BLaER1 (cell line): ENCODE results near the gene DHRS7B.

Experiments used
- H3K27ac ChIP-seq: shearing (Covaris generic); formaldehyde crosslinking; 2 replicates; pipeline ENCODE4 v1.8.1; 2022
- H3K27me3 ChIP-seq: shearing (Covaris generic); formaldehyde crosslinking; 2 replicates; pipeline ENCODE4 v1.8.1; 2022
- H3K36me3 ChIP-seq: shearing (Covaris generic); formaldehyde crosslinking; 2 replicates; pipeline ENCODE4 v1.8.1; 2022
- H3K4me1 ChIP-seq: shearing (Covaris generic); formaldehyde crosslinking; 2 replicates; pipeline ENCODE4 v1.8.1; 2022
- H3K4me2 ChIP-seq: shearing (Covaris generic); formaldehyde crosslinking; 2 replicates; pipeline ENCODE4 v1.8.1; 2022
- H3K4me3 ChIP-seq: shearing (Covaris generic); formaldehyde crosslinking; 2 replicates; pipeline ENCODE4 v1.8.1; 2022
- H3K9ac ChIP-seq: shearing (Covaris generic); formaldehyde crosslinking; 2 replicates; pipeline ENCODE4 v1.8.1; 2022
- H3K9me3 ChIP-seq: shearing (Covaris generic); formaldehyde crosslinking; 2 replicates; pipeline ENCODE4 v1.8.1; 2022
- H4K20me1 ChIP-seq: shearing (Covaris generic); formaldehyde crosslinking; 2 replicates; pipeline ENCODE4 v1.8.1; 2022
- Cebpa-rat ChIP-seq: shearing (Covaris generic); IDR thresholded peaks from 2 replicates; pipeline ENCODE4 v1.8.1; 2022

DHRS7B gene

GRCh38 chr17:21172846-21173245 is 46.1 kb downstream of the DHRS7B start:
- Histone ChIP-seq H4K20me1 (0 out of 2 replicates have a peak, but pooled peaks cover 12% of the 10 kb centered on the region), H3K9me3 (no peaks in the 10 kb centered on the region), H3K4me3 (no peak overlapping the region), H3K27me3 (no peaks in the 10 kb centered on the region), H3K27ac (no peak overlapping the region), H3K4me2 (no peak overlapping the region), H3K9ac (no peak overlapping the region), H3K36me3 (peaks cover 65% of the 10 kb centered on the region), H3K4me1 (peaks cover 12% of the 10 kb centered on the region; the same call in 1 of the 2 replicates)
- TF ChIP-seq Cebpa-rat, result no peak

- no peak overlapping the region for H3K4me3 ChIP-seq
- H3K4me2 ChIP-seq, result no peak overlapping the region
- no peaks in the 10 kb centered on the region for H3K9me3 ChIP-seq
- peaks cover 12% of the 10 kb centered on the region; the same call in 1 of the 2 replicates for H3K4me1 ChIP-seq
- H3K27ac ChIP-seq, result no peak overlapping the region
- H4K20me1 ChIP-seq, result 0 out of 2 replicates have a peak, but pooled peaks cover 12% of the 10 kb centered on the region
- H3K36me3 ChIP-seq, result peaks cover 70% of the 10 kb centered on the region
- no peak overlapping the region for H3K9ac ChIP-seq
- H3K27me3 ChIP-seq, result no peaks in the 10 kb centered on the region
- no peak for TF ChIP-seq Cebpa-rat
Observed at GRCh38 chr17:21173543-21173942, 46.8 kb downstream of the DHRS7B start.

GRCh38 chr17:21174186-21174585 is 47.4 kb downstream of the DHRS7B start:
- Histone ChIP-seq H3K9ac (no peak overlapping the region), H3K4me3 (no peak overlapping the region), H3K9me3 (no peaks in the 10 kb centered on the region), H3K27me3 (no peaks in the 10 kb centered on the region), H3K27ac (no peak overlapping the region), H3K4me2 (no peak overlapping the region), H4K20me1 (0 out of 2 replicates have a peak, but pooled peaks cover 11% of the 10 kb centered on the region), H3K36me3 (peaks cover 72% of the 10 kb centered on the region), H3K4me1 (peaks cover 12% of the 10 kb centered on the region; the same call in 1 of the 2 replicates)
- TF ChIP-seq Cebpa-rat, result no peak

- H3K4me3 ChIP-seq, result no peak overlapping the region
- no peak overlapping the region for H3K4me2 ChIP-seq
- no peak overlapping the region for H3K9ac ChIP-seq
- H3K36me3 ChIP-seq, result peaks cover 71% of the 10 kb centered on the region
- H3K9me3 ChIP-seq, result no peaks in the 10 kb centered on the region
- H3K27ac ChIP-seq, result no peak overlapping the region
- no peaks in the 10 kb centered on the region for H3K27me3 ChIP-seq
- 0 out of 2 replicates have a peak, but pooled peaks cover 6% of the 10 kb centered on the region for H4K20me1 ChIP-seq
- peaks cover 12% of the 10 kb centered on the region; the same call in 1 of the 2 replicates for H3K4me1 ChIP-seq
- no peak for TF ChIP-seq Cebpa-rat
Observed at GRCh38 chr17:21174713-21175112, 47.9 kb downstream of the DHRS7B start.

- H3K4me1 ChIP-seq, result no peaks in the 10 kb centered on the region
- no peaks in the 10 kb centered on the region for H3K27me3 ChIP-seq
- H3K27ac ChIP-seq, result no peak overlapping the region
- no peaks in the 10 kb centered on the region for H4K20me1 ChIP-seq
- TF ChIP-seq Cebpa-rat, result no peak
- H3K36me3 ChIP-seq, result peaks cover 74% of the 10 kb centered on the region
- H3K9ac ChIP-seq, result no peak overlapping the region
- no peak overlapping the region for H3K4me2 ChIP-seq
- H3K9me3 ChIP-seq, result no peaks in the 10 kb centered on the region
- no peak overlapping the region for H3K4me3 ChIP-seq
Observed at GRCh38 chr17:21176773-21177395, 50.1 kb downstream of the DHRS7B start.

- no peak overlapping the region for H3K4me2 ChIP-seq
- H3K36me3 ChIP-seq, result peaks cover 72% of the 10 kb centered on the region
- no peak overlapping the region for H3K27ac ChIP-seq
- H3K27me3 ChIP-seq, result no peaks in the 10 kb centered on the region
- H3K4me3 ChIP-seq, result no peak overlapping the region
- H3K4me1 ChIP-seq, result no peaks in the 10 kb centered on the region
- no peak for TF ChIP-seq Cebpa-rat
- H4K20me1 ChIP-seq, result no peaks in the 10 kb centered on the region
- H3K9me3 ChIP-seq, result no peaks in the 10 kb centered on the region
- no peak overlapping the region for H3K9ac ChIP-seq
Observed at GRCh38 chr17:21177401-21177800, 50.6 kb downstream of the DHRS7B start.

GRCh38 chr17:21177854-21178600 is 51.3 kb downstream of the DHRS7B start:
- H4K20me1 ChIP-seq, result no peaks in the 10 kb centered on the region
- H3K4me1 ChIP-seq, result no peaks in the 10 kb centered on the region
- no peak overlapping the region for H3K4me3 ChIP-seq
- no peak overlapping the region for H3K9ac ChIP-seq
- H3K27me3 ChIP-seq, result no peaks in the 10 kb centered on the region
- H3K27ac ChIP-seq, result no peak overlapping the region
- H3K9me3 ChIP-seq, result no peaks in the 10 kb centered on the region
- H3K4me2 ChIP-seq, result no peak overlapping the region
- TF ChIP-seq Cebpa-rat, result no peak
- peaks cover 68% of the 10 kb centered on the region for H3K36me3 ChIP-seq

GRCh38 chr17:21183468-21183867 is 56.7 kb downstream of the DHRS7B start:
- TF ChIP-seq Cebpa-rat, result no peak
- Histone ChIP-seq H3K9me3 (no peaks in the 10 kb centered on the region), H3K27me3 (no peaks in the 10 kb centered on the region), H3K27ac (no peak overlapping the region), H3K4me2 (no peak overlapping the region), H3K36me3 (peaks cover 67% of the 10 kb centered on the region), H3K4me1 (no peaks in the 10 kb centered on the region), H3K9ac (no peak overlapping the region), H4K20me1 (no peaks in the 10 kb centered on the region), H3K4me3 (no peak overlapping the region)

GRCh38 chr17:21184570-21184969 is 57.8 kb downstream of the DHRS7B start:
- no peak for TF ChIP-seq Cebpa-rat
- H3K27me3 ChIP-seq, result no peaks in the 10 kb centered on the region
- no peaks in the 10 kb centered on the region for H4K20me1 ChIP-seq
- no peaks in the 10 kb centered on the region for H3K4me1 ChIP-seq
- H3K4me2 ChIP-seq, result no peak overlapping the region
- no peaks in the 10 kb centered on the region for H3K9me3 ChIP-seq
- H3K27ac ChIP-seq, result no peak overlapping the region
- no peak overlapping the region for H3K9ac ChIP-seq
- no peak overlapping the region for H3K4me3 ChIP-seq
- peaks cover 70% of the 10 kb centered on the region for H3K36me3 ChIP-seq

- no peak for TF ChIP-seq Cebpa-rat
- peaks cover 70% of the 10 kb centered on the region for H3K36me3 ChIP-seq
- no peaks in the 10 kb centered on the region for H3K4me1 ChIP-seq
- no peak overlapping the region for H3K4me3 ChIP-seq
- no peak overlapping the region for H3K27ac ChIP-seq
- H3K9ac ChIP-seq, result no peak overlapping the region
- no peaks in the 10 kb centered on the region for H3K27me3 ChIP-seq
- no peak overlapping the region for H3K4me2 ChIP-seq
- H4K20me1 ChIP-seq, result no peaks in the 10 kb centered on the region
- no peaks in the 10 kb centered on the region for H3K9me3 ChIP-seq
Observed at GRCh38 chr17:21185061-21185460, 58.3 kb downstream of the DHRS7B start.
